Astrocyte (in vitro differentiated cells and primary cell): ENCODE measurements around the gene SLC35G6. TPM values are rescaled to one million over a fixed set of nuclear protein-coding genes. Genes with fewer than 3 reads are reported as not detected.

Source experiments
- DNase-seq: peaks from one replicate; pipeline ENCODE4 v3.0.0-alpha.2; 2010; ENCODE audit warnings: low read depth
- FAIRE-seq: peaks from 2 replicates; lab custom pipeline; 2011; peaks lifted over from hg19 to GRCh38; lab: Jason Lieb, UNC
- H2AFZ ChIP-seq: 2 replicates; pipeline ENCODE4 v1.6.0; 2012; ENCODE audit warnings: low read depth, low read length, inconsistent platforms
- H3K27ac ChIP-seq: 2 replicates; pipeline ENCODE4 v1.5.1; 2011; ENCODE audit warnings: low read depth, low read length, inconsistent platforms
- H3K27me3 ChIP-seq: 2 replicates; pipeline ENCODE4 v1.6.0; 2011; ENCODE audit warnings: low read length, inconsistent platforms; ENCODE audit not compliant: insufficient read depth
- H3K36me3 ChIP-seq: 2 replicates; pipeline ENCODE4 v1.5.1; 2011; ENCODE audit warnings: low read length, inconsistent platforms; ENCODE audit not compliant: insufficient read depth
- H3K4me1 ChIP-seq: 2 replicates; pipeline ENCODE4 v1.5.1; 2011; ENCODE audit warnings: low read length, inconsistent platforms; ENCODE audit not compliant: insufficient read depth
- H3K4me2 ChIP-seq: 2 replicates; pipeline ENCODE4 v1.6.0; 2012; ENCODE audit warnings: low read length, inconsistent platforms
- H3K4me3 ChIP-seq: 2 replicates; pipeline ENCODE4 v1.5.1; 2011; ENCODE audit warnings: low read depth, mild to moderate bottlenecking, low read length, inconsistent platforms; ENCODE audit not compliant: insufficient read depth
- H3K79me2 ChIP-seq: 2 replicates; pipeline ENCODE4 v1.6.0; 2012; ENCODE audit warnings: mild to moderate bottlenecking, low read length, inconsistent platforms; ENCODE audit not compliant: insufficient read depth
- H3K9ac ChIP-seq: 2 replicates; pipeline ENCODE4 v1.6.0; 2012; ENCODE audit warnings: mild to moderate bottlenecking, low read length, inconsistent platforms
- H3K9me3 ChIP-seq: 2 replicates; pipeline ENCODE4 v1.5.1; 2012; ENCODE audit warnings: low read depth, mild to moderate bottlenecking, low read length, inconsistent platforms; ENCODE audit not compliant: insufficient read depth
- H4K20me1 ChIP-seq: 2 replicates; pipeline ENCODE4 v1.6.0; 2012; ENCODE audit warnings: low read length, inconsistent platforms; ENCODE audit not compliant: insufficient read depth
- H3K27ac Mint-ChIP-seq: one replicate; pipeline ENCODE4 v1.8.0; 2021; ENCODE audit warnings: mild to moderate bottlenecking, mixed read lengths; ENCODE audit not compliant: unreplicated experiment
- H3K27me3 Mint-ChIP-seq: one replicate; pipeline ENCODE4 v1.8.0; 2021; ENCODE audit warnings: low read depth, mixed read lengths; ENCODE audit not compliant: unreplicated experiment
- H3K36me3 Mint-ChIP-seq: one replicate; pipeline ENCODE4 v1.8.0; 2021; ENCODE audit warnings: low read depth, mixed read lengths; ENCODE audit not compliant: unreplicated experiment
- H3K4me1 Mint-ChIP-seq: one replicate; pipeline ENCODE4 v1.8.0; 2021; ENCODE audit warnings: low read depth, mixed read lengths; ENCODE audit not compliant: unreplicated experiment
- H3K4me3 Mint-ChIP-seq: one replicate; pipeline ENCODE4 v1.8.0; 2021; ENCODE audit warnings: mild to moderate bottlenecking, moderate library complexity, mixed read lengths; ENCODE audit not compliant: unreplicated experiment
- H3K9me3 Mint-ChIP-seq: one replicate; pipeline ENCODE4 v1.8.0; 2021; ENCODE audit warnings: mild to moderate bottlenecking, mixed read lengths; ENCODE audit not compliant: unreplicated experiment
- CTCF ChIP-seq: IDR thresholded peaks from 2 replicates; pipeline ENCODE4 v1.5.1; 2011; ENCODE audit warnings: low read depth, mild to moderate bottlenecking, inconsistent platforms, low read length, moderate library complexity; ENCODE audit not compliant: insufficient read depth
- EZH2 ChIP-seq: IDR thresholded peaks from 2 replicates; pipeline ENCODE4 v1.6.1; 2012; ENCODE audit warnings: mild to moderate bottlenecking, low read length, inconsistent platforms; ENCODE audit not compliant: insufficient read depth
- total RNA-seq: library from RNA; stranded (reverse); gene quantifications from 2 replicates; pipeline ENCODE4 v1.2.1, GENCODE V29; 2021

SLC35G6 gene
- total RNA-seq, 1 donor from 2014 or later: not detected

GRCh38 chr17:7515911-7516610, 34.8 kb downstream of the SLC35G6 start:
- no peak overlapping the region for H3K4me3 ChIP-seq
- no peaks in the 10 kb centered on the region for H3K9me3 ChIP-seq
- no peak overlapping the region for H2AFZ ChIP-seq
- Mint-ChIP-seq H3K27me3 (no peaks in the 10 kb centered on the region), H3K27ac (no peak overlapping the region), H3K4me3 (no peak overlapping the region), H3K36me3 (peaks cover 10% of the 10 kb centered on the region), H3K9me3 (no peaks in the 10 kb centered on the region), H3K4me1 (no peaks in the 10 kb centered on the region)
- no peak overlapping the region for H3K4me2 ChIP-seq
- peaks cover 14% of the 10 kb centered on the region for H3K36me3 ChIP-seq
- DNase-seq (peak; percentile 37), FAIRE-seq (no peak)
- no peaks in the 10 kb centered on the region for H3K27me3 ChIP-seq
- no peak overlapping the region for H3K9ac ChIP-seq
- no peaks in the 10 kb centered on the region for H3K79me2 ChIP-seq
- peaks cover 19% of the 10 kb centered on the region for H4K20me1 ChIP-seq
- H3K27ac ChIP-seq: no peak overlapping the region
- no peaks in the 10 kb centered on the region for H3K4me1 ChIP-seq
- TF ChIP-seq CTCF: no peak
- TF ChIP-seq EZH2: no peak

- Histone ChIP-seq H3K79me2 (no peaks in the 10 kb centered on the region), H3K36me3 (no peaks in the 10 kb centered on the region), H3K27ac (no peak overlapping the region), H3K4me1 (no peaks in the 10 kb centered on the region), H3K4me2 (no peak overlapping the region), H4K20me1 (no peaks in the 10 kb centered on the region), H3K4me3 (no peak overlapping the region), H3K27me3 (no peaks in the 10 kb centered on the region), H3K9ac (no peak overlapping the region), H3K9me3 (no peaks in the 10 kb centered on the region), H2AFZ (no peak overlapping the region)
- Mint-ChIP-seq H3K9me3 (peaks cover 7% of the 10 kb centered on the region), H3K4me3 (no peak overlapping the region), H3K4me1 (no peaks in the 10 kb centered on the region), H3K27me3 (no peaks in the 10 kb centered on the region), H3K27ac (no peak overlapping the region), H3K36me3 (peaks cover 4% of the 10 kb centered on the region)
- no peak for TF ChIP-seq CTCF
- TF ChIP-seq EZH2: no peak
- FAIRE-seq (no peak), DNase-seq (no peak)
Measured at GRCh38 chr17:7523033-7523432, 41.8 kb downstream of the SLC35G6 start.

- FAIRE-seq: no peak
- H3K4me3 ChIP-seq: no peak overlapping the region
- H3K9me3 ChIP-seq: no peaks in the 10 kb centered on the region
- no peak for DNase-seq
- no peak overlapping the region for H3K9ac ChIP-seq
- no peaks in the 10 kb centered on the region for H3K27me3 ChIP-seq
- H3K4me2 ChIP-seq: no peak overlapping the region
- Mint-ChIP-seq H3K27me3 (no peaks in the 10 kb centered on the region), H3K4me3 (peak overlapping the region; percentile 8), H3K4me1 (no peaks in the 10 kb centered on the region), H3K9me3 (peaks cover 23% of the 10 kb centered on the region), H3K36me3 (peaks cover 2% of the 10 kb centered on the region), H3K27ac (no peak overlapping the region)
- no peak overlapping the region for H2AFZ ChIP-seq
- H3K27ac ChIP-seq: no peak overlapping the region
- no peaks in the 10 kb centered on the region for H3K4me1 ChIP-seq
- no peaks in the 10 kb centered on the region for H3K36me3 ChIP-seq
- H4K20me1 ChIP-seq: no peaks in the 10 kb centered on the region
- no peaks in the 10 kb centered on the region for H3K79me2 ChIP-seq
- no peak for TF ChIP-seq CTCF
- no peak for TF ChIP-seq EZH2
Measured at GRCh38 chr17:7528842-7529241, 47.6 kb downstream of the SLC35G6 start.
